GM18861 (cell line): ENCODE results near the gene SPINK14.

Source experiments
- ATAC-seq: cut with Tn5 transposase; IDR thresholded peaks from one replicate; pipeline ENCODE4 v1.9.1; 2021; ENCODE audit not compliant: unreplicated experiment

SPINK14 gene

DNA sequence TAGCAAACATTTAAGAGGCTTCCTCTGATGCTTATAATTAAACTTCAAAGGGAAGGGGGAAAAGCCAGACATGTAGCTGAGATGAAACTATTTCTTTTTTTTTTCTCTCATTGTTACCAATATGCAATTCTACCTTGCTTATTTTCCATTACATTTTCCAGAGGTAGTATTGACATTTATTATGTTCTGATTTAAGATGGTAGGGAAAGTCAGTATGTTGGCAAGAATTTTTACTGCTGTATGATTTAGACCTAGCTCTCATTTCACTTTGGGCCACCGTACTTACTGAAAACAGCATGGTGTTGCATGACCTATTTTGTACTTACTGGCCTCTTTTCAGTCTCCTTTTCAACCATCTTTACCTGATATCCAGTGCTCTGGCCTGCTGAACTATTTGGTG, 24.9 kb downstream of the SPINK14 start:
- ATAC-seq: no peak

DNA sequence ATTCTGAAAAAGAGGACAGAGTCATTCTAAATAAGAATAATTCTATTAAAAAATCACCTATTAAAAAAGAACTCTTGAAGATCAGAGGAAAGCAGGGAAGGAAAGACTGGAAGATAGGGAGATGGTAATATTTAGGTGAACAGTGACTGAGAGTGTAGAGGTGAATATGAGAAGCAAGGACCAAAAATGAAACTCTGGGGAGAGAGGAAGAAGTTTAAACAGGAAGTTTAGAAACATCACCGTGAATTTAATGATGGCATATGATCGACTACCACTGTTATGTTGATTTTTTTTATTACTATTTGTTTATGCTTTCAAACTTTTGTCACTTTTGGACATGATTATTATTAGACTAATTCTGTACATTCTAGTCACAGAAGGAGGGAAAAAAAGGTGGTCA, 32.8 kb downstream of the SPINK14 start:
- ATAC-seq: no peak

DNA sequence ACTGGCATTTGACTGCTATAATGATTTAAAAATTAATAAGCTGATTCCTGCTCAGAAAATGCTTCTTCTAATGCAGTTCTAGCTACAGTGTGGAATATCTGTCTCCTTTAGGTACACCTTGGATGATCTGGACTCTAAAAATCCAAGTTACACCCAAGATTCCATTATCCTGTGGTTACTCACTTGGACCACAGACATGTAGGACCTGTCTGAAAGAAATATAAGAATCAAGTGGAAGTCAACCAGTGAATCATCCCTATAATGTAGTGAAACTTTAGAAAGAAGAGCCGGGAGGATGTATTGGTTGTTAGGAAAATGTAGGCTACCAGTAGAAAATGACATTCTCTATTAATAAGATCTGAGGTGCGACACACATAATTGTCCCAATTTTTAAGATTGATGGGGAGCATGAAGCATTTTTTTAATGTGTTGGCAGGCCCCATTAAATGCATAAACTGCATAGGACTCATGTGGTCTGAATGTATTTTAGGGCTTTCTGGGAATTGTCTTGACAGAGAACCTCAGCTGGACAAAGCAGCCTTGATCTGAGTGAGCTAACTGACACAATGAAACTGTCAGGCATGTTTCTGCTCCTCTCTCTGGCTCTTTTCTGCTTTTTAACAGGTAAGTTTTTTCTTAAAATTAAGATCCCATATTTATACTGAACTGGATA, 34.3 kb downstream of the SPINK14 start, which contains the start of gene SPINK6:
Gene SPINK6 (plus strand): TSS at position 512 of the 673 bp plus-strand sequence. CDS start 55 bp downstream, at position 567.
- ATAC-seq: no peak

DNA sequence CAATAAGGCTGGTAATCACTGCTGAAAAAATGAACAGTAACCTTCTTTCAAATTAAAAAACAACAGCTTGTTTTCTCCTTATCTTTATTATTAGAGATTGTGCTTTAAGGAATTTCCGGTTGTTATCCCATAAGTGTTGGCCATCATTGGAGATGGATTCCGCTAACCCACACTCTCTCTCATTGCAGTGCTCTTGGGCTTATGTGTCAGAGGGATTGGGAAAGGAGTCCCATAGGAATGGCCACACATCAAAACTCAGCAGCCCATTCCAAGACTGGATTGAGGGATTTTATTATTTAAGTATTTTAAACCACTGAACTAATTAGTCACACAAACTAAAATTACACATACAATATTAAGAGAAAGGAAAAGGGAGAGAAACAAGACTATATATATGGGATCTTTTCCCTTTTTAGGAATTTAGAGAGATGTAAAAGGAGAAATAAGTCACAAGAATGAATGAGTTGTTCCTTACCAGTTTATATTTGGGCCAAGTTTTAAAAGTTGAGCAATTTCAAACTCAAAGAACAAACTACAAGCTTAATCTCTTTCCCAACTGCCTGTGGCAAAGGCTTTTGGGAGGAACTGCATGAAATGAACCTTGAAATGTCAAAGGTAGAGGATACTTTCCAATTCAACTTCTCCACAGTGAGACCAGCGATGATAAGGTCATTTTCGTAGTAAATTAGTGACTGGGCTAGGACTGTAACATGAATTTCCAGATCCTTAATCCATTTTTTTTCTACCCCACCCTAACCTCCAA, 36.9 kb downstream of the SPINK14 start:
- no peak for ATAC-seq

DNA sequence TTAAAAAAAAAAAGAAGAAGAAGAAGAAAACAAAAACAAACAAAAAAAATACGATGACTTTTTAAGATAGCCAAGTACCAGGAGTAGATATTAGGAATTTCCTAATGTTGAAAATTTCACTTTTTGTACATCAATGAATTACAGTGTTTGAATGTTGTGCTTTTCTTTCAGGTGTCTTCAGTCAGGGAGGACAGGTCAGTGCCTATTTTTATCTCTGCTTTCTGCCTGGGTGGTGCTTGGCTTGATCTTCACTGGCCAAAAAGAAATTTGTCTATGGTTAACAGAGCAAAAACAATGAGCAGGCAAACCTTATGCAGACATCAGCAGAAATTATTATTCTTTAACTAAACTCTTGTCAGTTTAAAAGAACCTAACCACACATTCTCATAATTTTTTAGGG, 37.5 kb downstream of the SPINK14 start:
- no peak for ATAC-seq

DNA sequence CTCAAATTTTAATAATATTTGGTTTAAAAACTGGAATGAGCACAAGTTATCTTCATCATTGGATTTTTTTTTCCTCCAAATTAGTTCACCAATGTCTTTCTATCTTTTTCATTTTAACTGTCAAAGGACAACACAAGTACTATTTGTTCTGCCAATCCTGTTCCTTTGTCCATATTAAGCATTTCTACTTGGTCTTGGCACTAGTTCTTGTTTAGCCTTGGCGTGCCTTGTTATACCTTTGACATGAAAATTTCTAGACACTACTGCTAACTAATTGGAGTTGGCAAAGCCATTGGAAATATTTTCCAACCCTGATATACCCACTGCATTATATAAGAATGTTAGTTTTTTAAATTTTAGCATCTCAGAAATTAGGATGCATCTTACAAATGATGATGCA, 38.3 kb downstream of the SPINK14 start:
- ATAC-seq: no peak

DNA sequence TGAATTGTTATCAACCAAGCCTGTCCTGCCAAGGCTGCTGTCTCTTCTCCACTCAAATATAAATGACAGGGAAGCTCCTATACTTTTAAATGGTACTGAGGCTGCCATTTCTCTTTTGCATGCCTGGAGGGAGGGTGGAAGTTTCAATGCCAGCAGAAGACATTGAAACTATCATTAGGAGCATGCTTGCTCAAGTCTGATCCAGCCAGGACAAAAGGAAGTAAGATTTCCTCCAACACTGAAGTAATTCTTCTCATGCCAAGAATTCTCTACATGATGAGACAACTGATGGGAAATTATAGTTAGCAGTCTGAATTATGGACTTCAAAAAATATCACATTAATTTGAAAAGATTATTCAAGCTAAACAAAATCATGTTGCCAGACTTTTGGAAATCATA, 39.9 kb downstream of the SPINK14 start:
- no peak for ATAC-seq

DNA sequence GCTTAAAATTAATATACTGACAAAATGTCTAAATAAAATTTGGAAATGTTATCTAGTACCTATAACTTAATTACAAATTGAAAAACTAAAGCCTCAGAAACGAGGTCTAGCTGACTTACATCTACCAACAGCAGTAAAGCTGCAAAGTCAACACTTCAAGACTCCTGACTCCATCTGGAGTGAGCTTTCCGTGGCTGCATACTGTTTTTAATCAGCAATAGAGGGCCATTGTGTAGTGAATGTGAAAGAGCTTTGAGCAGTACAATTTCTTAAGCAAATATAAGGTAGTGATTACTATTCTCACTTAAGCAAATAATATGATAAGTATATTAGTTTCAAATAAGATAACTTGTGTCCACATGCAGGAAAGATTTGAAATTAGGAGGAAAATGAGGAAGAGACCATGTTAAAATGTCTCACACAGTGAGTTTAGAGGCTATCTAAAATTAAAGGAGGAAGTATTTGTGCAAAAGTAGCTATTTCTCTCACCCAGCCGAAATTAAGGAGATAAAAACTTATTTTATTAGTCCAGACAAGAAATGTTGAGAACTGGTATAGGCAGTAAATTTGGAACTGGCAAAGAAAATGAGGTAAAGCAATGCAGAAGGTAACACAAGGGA, 40.9 kb downstream of the SPINK14 start:
- ATAC-seq: no peak

DNA sequence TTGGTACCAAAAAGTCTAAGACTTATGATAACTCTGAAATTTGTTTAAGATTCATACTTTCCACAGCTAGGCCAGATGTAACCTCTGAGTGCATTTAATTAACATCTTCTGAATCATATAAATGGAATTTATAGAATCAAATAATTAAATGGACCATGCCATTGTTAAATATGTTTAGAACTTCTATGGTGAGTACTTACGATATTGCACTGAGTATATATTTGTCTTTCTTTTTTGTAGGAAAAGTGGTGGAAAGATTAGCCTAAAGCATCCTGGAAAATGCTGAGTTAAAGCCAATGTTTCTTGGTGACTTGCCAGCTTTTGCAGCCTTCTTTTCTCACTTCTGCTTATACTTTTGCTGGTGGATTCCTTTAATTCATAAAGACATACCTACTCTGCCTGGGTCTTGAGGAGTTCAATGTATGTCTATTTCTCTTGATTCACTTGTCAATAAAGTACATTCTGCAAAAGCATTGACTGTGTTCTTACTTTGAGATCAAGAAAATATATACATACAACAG, 46.4 kb downstream of the SPINK14 start:
- no peak for ATAC-seq

DNA sequence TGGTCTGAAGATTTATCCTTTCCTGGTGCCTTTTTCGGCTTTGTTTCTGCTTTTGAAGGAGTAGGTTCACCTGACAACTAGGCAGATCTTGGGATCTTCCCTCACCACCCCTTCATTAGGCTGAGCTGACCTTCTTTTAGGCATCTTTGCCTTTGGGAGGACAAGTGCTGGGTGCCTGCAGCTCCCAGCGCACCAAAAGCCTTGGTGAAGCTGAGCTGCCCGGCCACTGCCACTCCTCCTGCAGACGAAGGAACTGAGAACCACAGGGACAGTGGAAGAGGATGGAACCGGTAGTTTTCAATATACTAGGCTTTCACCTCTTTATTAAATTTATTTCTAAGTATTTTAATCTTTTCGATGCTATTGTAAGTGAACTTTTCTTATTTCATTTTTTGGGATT, 53.2 kb downstream of the SPINK14 start:
- ATAC-seq: no peak

DNA sequence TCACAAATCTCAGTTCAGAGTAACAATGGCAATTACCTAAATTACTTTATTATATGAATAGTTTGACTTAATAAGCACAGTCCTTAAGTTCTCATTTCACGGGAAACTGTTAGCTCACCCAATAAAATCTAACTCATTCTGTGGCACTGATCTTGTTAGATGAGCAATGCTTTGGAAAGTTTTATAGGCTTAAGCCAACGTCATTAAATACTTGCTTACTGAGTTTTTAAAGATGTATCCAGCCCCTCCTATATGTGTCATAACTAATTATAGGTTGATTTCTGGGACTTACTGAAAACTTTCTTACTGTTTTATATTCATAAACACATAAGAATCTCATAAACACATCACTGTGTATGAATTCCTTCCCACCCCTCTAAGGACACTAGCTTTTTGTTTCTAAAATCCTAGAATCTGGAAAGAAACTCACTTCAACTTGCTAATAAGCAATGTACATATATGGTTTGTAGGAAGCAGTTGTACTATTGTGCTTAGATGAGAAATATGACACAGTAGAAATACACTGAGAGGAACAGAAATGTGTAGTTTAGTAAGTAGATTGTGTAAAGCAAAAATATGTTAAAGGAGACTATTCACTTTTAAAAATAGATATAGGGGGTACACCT, 55.9 kb downstream of the SPINK14 start:
- no peak for ATAC-seq
